Measurements from ENCODE around the gene TTLL11. TPM values are rescaled to one million over a fixed set of nuclear protein-coding genes. Genes with fewer than 3 reads are reported as not detected.

TTLL11 gene
- total RNA-seq, 1 experiment from 2014 or later: 7.0 TPM

DNA sequence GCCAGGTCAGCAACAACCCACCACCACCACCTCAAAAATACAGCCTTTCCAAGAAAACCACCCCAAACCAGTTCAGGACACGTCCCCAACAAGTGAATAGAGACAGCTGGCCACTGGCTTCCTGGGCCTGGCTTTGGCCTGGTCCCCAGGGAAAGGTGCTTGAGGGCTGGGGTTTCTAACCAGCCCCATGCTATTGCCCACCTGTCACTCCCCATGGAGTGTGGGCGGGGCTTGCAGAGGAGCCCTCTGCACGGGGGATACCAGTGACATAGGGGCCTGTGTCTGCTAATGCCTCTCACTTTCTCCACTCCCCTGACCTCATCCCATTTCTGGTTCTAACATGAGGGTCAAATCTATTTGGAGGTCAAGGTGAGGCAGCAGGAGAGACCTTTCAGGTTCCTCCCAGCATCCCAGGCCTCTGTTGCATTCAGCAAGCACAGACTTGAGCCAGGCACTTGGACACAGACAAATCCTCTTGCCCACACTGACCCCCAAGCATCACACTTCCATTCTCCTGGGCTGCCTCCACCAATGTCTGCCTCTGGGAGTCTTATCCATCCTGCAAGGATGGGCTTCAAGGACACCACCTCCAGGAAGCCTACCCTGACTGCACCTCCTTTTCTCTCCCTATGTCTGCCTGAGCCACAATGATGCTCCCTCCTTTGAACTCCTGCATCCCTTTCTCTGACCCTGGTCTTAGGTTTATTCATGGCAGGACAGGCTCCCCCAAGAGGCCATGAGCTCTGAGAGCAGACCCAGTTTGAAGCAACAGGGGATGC, 16.1 kb upstream of the TTLL11 start:
- no peaks in the 10 kb centered on the region for H3F3A ChIP-seq (ENCODE audit: low read length, unreplicated experiment)
- CTCF ChIA-PET: no interaction called here
- BruUV-seq (replicated peaks): no TSS peak

DNA sequence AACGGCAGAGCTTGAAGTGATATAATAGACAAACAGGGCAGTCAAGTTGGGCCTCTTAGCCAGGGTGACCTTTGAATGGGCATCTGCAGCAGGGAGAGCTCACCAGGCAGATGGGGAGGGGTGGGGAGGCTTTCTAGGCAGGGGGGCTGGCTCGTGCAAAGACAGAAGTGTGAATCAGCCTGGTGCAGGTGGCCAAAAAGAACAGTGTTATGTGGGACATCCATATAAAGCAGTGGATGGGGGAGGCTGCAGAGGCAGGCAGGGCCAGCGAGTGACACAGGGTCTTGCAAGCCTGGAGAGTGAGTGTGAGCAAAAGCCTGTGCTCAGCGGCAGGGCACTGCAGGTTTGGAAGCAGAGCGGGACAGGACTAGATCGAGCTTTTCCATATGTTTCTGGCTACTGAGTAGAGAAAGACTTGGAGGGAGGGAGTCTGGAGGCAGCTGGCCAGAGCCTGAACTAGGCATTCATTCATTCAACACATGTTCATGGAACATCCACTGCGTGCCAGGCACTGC, 14.2 kb upstream of the TTLL11 start:
- no peak overlapping the region for H3K9ac ChIP-seq (ENCODE audit: low read length)

More for the DNA sequence above, 16.1 kb upstream of the TTLL11 start:
- H3K9ac ChIP-seq (ENCODE audit: low read length): no peak overlapping the region
- no peak overlapping the region for H3K4me2 ChIP-seq (ENCODE audit: low read length)
- H3K27me3 ChIP-seq (ENCODE audit: low read length): no peaks in the 10 kb centered on the region
- intact Hi-C loops (cut with micrococcal nuclease): no loop called here
- H3K79me2 ChIP-seq (ENCODE audit: low read length): no peaks in the 10 kb centered on the region
- H3K9me3 ChIP-seq (ENCODE audit: low read length): no peaks in the 10 kb centered on the region
- no peaks in the 10 kb centered on the region for H3K9me2 ChIP-seq (replicated peaks; ENCODE audit: low read length)
- POLR2A ChIA-PET (ENCODE audit: unreplicated experiment): no interaction called here
- no peak overlapping the region for H2AFZ ChIP-seq (ENCODE audit: low read length)
- peaks cover 6% of the 10 kb centered on the region; the same call in 1 of the 2 replicates for H3K4me1 ChIP-seq (ENCODE audit: insufficient read depth, low read length)
- no peak overlapping the region for H3K4me3 ChIP-seq (ENCODE audit: low read length)
- no peak for ATAC-seq
- no peak overlapping the region for H3K27ac ChIP-seq (ENCODE audit: low read length)
- DNase-seq: no peak
- TF ChIP-seq, protein P1, sequence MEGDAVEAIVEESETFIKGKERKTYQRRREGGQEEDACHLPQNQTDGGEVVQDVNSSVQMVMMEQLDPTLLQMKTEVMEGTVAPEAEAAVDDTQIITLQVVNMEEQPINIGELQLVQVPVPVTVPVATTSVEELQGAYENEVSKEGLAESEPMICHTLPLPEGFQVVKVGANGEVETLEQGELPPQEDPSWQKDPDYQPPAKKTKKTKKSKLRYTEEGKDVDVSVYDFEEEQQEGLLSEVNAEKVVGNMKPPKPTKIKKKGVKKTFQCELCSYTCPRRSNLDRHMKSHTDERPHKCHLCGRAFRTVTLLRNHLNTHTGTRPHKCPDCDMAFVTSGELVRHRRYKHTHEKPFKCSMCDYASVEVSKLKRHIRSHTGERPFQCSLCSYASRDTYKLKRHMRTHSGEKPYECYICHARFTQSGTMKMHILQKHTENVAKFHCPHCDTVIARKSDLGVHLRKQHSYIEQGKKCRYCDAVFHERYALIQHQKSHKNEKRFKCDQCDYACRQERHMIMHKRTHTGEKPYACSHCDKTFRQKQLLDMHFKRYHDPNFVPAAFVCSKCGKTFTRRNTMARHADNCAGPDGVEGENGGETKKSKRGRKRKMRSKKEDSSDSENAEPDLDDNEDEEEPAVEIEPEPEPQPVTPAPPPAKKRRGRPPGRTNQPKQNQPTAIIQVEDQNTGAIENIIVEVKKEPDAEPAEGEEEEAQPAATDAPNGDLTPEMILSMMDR (conservative IDR thresholded peaks at IDR 0.05; ENCODE audit: low read depth, low read length): no peak
- TF ChIP-seq EZH2 (IDR thresholded peaks at IDR 0.05; ENCODE audit: low read length, unreplicated experiment): no peak
- TF ChIP-seq EZH2phosphoT487 (IDR thresholded peaks at IDR 0.05; ENCODE audit: borderline replicate concordance, low read length): no peak
- no peaks in the 10 kb centered on the region for H3K36me3 ChIP-seq (ENCODE audit: low read depth, low read length)
- H4K20me1 ChIP-seq (ENCODE audit: low read length): no peaks in the 10 kb centered on the region

More for the DNA sequence above, 14.2 kb upstream of the TTLL11 start:
- no peak overlapping the region for H3K27ac ChIP-seq (ENCODE audit: low read length)
- no peaks in the 10 kb centered on the region for H4K20me1 ChIP-seq (ENCODE audit: low read length)
- intact Hi-C loops (cut with micrococcal nuclease): no loop called here
- no peaks in the 10 kb centered on the region for H3F3A ChIP-seq (ENCODE audit: low read length, unreplicated experiment)
- POLR2A ChIA-PET (ENCODE audit: unreplicated experiment): no interaction called here
- H2AFZ ChIP-seq (ENCODE audit: low read length): no peak overlapping the region
- no peaks in the 10 kb centered on the region for H3K9me3 ChIP-seq (ENCODE audit: low read length)
- peaks cover 5% of the 10 kb centered on the region; the same call in 1 of the 2 replicates for H3K4me1 ChIP-seq (ENCODE audit: insufficient read depth, low read length)
- ATAC-seq (no peak), DNase-seq (no peak)
- TF ChIP-seq EZH2phosphoT487 (IDR thresholded peaks at IDR 0.05; ENCODE audit: borderline replicate concordance, low read length) (no peak), EZH2 (IDR thresholded peaks at IDR 0.05; ENCODE audit: low read length, unreplicated experiment) (no peak)
- TF ChIP-seq, protein P1 (conservative IDR thresholded peaks at IDR 0.05; ENCODE audit: low read depth, low read length): no peak
- no peak overlapping the region for H3K4me2 ChIP-seq (ENCODE audit: low read length)
- H3K4me3 ChIP-seq (ENCODE audit: low read length): no peak overlapping the region
- no peaks in the 10 kb centered on the region for H3K27me3 ChIP-seq (ENCODE audit: low read length)
- CTCF ChIA-PET: no interaction called here
- H3K79me2 ChIP-seq (ENCODE audit: low read length): no peaks in the 10 kb centered on the region
- H3K36me3 ChIP-seq (ENCODE audit: low read depth, low read length): no peaks in the 10 kb centered on the region
- H3K9me2 ChIP-seq (replicated peaks; ENCODE audit: low read length): no peaks in the 10 kb centered on the region
- BruUV-seq (replicated peaks): no TSS peak
